ENCODE data around the gene STAU1. TPM values are rescaled to one million over a fixed set of nuclear protein-coding genes. Genes with fewer than 3 reads are reported as not detected.
A peak's percentile ranks its signal among the peaks of the same experiment; 100 is the strongest.
"Not testable (repeated sequence)": the region's sequence is repeated elsewhere in the genome, so short reads cannot be mapped to it uniquely, and the experiment has no call there.

STAU1 gene
- total RNA-seq, 1 donor from 2014 or later: 58.8 TPM

DNA sequence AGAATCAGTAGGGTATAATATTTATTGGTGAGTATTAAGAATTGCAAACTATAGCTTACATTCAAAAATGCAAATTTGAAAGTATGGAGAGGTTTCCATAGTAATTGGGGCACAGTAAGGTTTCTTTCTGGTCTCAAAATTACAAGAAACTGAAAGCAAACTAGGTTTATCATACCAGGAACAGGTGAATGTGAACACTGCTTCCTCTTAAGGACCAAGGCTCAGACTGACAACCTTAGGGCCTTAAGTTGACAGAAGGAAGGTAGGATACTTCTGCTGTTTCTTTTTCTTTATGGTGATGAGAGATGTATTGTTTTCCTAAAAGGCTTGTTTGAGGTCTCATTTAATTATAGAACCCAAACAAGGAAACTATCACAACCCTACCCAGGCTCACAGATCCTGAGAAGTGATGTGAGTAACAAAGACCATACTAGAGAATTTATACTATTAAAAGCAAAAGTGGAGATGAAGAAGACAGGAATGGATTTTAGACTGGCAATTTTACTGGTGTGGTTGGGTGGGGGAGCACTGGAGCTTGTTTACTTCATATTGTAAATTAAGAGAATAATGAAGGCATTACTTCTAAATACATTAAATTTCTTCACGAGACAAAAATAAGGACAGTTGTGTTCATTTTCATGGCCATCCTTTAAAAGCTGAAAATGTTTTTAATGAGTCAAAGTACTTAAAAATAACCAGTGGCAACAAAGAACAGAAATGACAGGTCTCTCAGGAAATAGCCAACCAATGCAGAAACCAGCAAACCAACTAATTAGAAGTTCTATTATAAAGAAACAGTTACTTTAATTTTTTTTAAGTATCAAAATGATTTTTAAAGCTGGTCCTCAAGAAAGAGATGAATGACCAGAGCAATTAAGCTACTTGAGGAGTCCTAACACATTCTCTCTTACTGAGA, 21.3 kb downstream of the STAU1 start:
- no peak for DNase-seq (ENCODE audit: low read depth, low spot score)

DNA sequence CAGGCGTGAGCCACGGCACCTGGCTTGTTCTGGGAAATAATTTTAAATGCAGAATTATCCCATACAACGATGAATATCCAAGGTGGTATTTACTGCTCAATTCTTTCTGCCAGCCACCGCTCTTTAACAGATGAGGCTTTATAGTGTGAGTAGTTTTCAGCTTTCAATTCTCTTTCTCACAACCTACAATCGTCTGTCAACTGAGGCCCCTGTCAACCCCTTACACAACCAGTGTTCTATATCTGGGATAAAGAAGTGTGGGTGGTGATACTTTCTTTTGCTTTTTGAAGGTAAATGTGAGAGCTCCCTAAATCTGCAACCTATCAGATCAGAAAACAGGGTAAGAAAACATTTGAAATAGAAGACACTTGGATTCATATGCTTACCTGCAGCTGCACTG, 22.5 kb downstream of the STAU1 start:
- DNase-seq (ENCODE audit: low read depth, low spot score): no peak

DNA sequence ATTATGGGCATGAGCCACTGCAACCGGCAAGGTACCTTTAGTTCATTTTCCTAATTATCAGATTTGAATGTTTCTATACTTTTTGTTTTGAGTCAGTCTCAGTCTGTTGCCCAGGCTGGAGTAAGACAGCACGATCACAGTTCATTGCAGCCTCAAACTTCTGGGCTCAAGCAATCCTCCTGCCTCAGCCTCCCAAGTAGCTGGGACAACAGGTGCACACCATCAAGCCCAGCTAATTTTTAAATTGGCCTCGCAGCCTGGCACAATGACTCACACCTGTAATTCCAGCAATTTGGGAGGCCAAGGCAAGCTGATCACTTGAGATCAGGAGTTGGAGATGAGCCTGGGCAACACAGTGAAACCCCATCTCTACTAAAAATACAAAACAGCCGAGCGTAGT, 24.4 kb downstream of the STAU1 start:
- DNase-seq (ENCODE audit: low read depth, low spot score): no peak

DNA sequence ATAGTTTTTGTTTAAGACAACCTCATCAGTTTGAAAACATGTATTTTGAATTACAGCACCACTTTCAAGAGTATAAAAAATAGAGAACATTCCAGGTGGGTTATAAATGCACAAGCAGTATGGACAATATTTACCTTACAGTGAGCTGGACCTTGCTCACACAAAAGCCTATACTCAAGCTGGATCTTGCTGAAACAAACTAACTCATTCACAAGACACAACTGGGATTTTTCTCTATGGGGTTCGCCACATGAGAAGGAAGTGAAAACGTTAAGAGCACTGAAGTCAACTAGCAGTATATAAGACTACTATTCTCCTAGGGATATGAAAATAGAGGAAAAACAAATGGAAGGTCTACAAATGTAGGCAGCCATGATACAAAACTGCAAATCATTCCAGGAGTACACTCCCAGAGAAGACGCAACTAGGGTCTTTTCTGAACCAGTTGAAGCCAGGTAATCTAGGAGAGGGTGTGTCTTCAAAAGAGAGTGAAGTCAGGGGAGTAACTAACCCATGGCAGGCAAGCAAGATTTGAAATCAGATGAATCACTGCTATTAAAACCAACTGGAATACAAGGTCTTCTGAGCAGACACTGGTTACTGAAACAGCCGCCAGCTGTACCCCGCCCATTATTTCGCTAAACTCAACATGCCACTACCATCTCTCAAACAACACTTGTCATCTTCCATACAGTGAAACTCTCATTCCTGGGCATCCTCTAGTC, 26.5 kb downstream of the STAU1 start:
- no peak for DNase-seq (ENCODE audit: low read depth, low spot score)

DNA sequence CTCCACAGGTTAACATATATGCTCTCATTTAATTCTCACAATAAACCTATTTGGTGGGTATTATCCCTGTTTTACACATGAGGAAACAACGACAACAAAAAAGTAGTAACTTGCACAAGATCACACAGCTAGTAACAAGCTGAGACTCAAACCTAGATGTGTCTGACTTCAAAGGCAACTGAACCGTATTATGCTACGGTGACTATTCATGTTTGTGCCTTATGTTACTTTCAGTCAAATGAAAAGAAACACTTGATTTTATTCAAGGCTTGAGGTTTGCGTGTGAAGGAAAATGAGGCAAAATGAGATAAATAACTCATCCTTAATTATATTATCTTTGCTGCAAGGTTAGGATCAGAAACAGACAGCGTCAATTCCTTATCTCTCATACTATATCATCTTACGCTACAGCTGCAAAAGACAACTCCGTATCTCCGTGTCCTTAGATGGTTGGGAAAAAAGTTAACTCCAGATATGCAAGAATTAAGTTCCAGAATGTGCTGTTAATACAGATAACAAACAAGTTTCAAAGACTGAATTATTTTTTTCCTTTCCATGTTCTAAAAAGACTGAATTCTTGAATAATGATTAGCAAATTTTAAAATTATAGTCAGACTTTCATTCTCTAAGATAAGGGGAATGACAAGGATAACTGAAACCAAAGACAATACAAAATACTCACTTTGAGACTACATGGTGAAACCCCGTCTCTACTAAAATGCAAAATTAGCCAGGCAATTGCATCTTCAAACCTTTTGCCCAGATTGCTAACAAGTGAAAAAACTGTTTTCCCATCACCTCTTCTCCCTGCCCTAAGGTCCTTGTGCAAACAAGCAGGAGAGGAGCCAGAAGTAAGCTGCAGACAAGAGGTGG, 27.8 kb downstream of the STAU1 start:
- no peak for DNase-seq (ENCODE audit: low read depth, low spot score)

DNA sequence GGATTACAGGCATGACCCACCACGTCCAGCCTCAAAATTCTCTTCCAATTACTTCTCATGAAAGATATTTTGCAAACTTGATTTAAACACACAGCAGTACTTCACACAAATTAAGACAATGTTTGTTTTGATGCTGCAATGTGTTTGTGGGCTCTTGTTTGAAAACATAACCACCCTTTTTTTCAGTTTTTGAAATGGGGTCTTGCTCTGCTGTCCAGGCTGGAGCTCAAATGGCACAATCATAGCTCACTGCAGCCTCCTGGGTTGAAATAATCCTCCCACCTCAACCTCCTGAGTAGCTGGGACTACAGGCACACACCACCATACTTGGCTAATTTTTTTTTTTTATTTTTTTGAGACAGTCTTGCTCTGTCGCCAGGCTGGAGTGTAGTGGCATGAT, 31.0 kb downstream of the STAU1 start:
- no peak for DNase-seq (ENCODE audit: low read depth, low spot score)

DNA sequence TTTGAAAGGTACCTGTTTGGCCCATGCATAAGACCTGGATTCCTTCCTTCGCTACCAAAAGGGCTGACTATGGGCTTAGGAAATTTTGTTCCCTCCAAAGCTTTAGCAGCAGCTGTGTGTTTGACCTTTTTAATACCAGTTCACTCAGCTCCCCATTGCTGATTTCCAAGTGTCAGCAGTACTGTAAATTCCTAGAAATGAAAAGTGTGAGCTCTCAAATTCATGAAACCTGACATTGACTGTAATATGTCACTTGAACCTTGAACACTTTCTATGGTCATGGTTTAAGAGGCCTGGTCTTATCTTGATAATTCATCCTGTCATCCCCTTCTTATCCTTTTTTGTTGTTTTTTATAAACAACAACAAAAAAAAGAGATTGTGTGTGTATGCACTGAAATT, 31.7 kb downstream of the STAU1 start:
- DNase-seq (ENCODE audit: low read depth, low spot score): no peak

DNA sequence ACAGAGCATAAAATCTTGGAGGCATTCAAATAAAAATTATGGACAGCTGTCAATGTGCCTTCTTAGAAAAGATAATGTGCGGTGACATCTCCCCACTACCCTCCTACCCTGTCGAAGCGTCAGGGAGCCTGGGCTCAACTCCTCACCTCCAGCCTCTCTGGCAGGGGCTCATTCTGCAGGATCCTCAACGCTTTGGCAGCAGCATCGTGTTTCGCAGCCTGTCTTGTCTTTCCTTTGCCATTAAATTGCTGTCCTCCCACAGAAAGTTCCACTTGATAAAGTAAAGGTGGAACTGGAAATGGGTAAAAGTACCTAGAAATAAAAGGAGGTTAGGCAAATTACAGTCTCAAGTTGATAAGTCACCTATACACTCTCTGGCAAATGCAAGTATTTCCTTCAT, 36.7 kb downstream of the STAU1 start:
- no peak for DNase-seq (ENCODE audit: low read depth, low spot score)

DNA sequence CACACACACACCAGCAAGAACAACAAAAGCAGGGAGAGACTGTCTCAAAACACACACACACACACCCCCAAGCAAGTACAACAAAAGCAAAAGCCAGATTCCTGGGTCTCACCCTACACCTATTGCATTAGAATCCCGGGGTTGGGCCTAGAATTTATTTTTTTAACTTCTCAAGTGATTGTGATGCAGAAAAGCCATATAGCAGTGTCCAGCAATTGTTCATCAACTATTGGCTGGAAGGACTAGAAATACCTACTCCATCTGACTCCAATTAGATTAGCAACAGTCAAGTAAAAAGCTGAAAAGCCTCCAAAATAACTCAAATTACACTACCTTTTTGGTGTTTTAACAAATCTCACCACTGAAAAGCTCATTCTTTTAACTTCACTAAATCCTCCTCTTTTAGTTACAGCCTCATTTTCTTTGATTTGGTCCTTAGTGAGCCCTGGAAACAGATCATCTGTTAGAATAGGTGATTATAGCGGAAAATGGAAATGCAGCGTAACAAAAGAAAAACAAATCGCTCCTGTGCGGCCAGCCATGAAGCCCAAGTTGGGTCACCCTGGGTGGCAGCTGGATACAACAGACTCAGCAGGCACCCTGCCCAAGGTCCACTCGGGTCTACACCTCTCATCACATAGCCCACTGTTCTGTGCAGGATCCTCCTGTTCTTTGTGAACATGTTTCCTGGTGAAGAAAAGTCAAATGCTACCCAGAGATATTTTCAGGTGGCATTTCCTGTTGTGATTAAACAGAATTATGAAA, 38.7 kb downstream of the STAU1 start:
- DNase-seq (ENCODE audit: low read depth, low spot score): no peak

DNA sequence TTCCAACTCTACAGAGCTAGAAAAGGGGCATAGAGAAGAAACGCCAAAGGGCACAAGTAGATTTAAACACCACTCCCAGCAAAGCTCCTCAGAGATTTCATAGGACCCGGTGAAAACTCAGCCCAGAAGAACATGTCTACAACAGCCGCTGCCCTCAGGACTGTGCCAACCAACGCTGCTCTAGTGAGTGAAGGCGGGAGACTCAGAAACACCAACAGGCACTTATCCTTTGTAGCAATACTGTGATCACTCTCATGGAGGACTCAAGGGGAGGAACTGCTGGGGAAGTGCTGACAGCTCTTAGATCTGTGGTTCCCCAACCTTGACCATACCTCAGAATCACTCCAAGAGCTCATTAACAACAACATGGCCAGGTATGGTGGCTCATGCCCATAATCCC, 39.5 kb downstream of the STAU1 start:
- no peak for DNase-seq (ENCODE audit: low read depth, low spot score)

DNA sequence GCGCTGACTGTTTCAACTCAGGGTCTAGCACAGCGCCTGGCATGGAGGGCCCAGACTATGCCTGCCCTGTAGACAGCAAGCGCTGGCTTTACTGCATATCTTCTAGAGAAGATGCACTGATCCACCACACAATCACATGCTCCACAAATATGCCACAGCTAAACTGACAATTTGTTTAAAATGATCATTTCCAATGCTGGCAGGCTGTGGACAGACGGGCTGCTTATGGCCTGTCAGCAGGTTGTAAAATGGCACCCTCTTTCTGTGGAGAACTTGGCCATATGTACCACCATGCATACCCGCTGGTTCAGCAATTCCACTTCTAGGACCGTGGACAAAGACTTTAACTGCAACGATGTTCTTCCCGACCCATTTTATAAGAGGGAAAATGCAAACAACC, 40.8 kb downstream of the STAU1 start:
- no peak for DNase-seq (ENCODE audit: low read depth, low spot score)

DNA sequence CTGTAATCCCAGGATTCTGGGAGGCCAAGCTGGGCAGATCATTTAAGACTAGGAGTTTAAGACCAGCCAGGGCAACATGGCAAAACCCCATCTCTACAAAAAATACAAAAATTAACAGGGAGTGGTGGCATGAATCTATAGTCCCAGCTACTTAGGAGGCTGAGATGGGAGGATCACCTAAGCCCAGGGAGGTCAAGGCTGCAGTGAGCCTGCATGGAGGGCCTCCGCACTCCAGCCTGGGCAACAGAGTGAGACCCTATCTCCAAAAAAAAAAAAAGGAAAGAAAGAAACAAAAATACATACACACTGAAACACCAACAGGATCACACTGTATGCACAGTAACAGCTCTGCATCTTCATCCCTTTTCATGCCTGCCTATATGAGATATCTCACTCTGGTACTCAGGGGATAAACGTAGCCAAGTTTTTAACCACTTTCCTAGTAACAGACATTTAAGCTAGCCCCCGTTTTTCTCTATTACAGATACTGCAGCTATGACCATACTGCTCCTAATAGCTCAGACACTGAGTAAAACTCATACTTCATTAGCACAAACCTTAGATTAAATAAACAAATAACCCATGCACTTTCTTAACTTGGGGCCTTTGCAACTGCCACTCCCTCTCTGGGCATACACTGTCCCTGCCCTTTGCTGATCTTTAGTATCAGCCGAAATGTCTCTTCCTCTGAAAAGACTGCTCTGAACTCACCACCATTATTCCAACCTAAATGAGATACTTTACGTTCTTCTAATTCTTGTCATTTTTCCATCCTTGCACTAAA, 41.5 kb downstream of the STAU1 start:
- no peak for DNase-seq (ENCODE audit: low read depth, low spot score)

DNA sequence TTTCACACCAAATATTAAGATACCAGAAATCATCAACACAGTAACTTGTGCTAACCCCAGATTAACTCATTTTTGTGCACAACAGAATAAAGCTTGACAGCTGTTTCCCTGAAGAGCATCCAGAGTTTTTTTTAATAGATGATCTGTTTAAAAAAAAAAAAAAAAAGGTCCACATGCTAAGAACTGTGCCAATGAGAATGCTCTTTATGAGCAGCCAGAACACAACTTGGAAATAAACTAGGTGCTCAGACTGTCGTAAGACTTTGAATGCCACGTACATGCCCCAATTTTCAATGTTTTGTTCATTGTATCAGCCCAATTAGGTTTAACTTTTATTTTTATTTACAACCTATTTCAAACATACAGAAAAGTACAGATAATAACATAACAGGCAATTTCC, 47.3 kb downstream of the STAU1 start:
- DNase-seq (ENCODE audit: low read depth, low spot score): no peak

DNA sequence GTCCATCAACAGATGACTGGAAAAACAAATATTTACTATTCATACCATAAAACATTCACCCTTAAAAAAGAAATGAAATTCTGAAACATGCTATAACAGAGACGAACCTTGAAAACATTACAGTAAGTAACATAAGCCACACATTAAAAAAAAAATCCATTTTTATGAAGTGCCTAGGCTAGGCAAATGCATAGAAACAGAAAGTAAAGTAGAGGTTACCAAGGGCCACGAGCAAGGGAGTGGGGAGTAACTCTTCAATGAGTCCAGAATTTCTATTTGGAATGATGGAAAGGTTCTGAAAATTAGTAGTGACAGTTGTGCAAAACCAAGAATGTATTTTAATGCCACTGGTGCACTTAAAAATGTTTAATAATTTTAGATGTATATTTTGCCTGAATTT, 47.7 kb downstream of the STAU1 start:
- DNase-seq (ENCODE audit: low read depth, low spot score): no peak

DNA sequence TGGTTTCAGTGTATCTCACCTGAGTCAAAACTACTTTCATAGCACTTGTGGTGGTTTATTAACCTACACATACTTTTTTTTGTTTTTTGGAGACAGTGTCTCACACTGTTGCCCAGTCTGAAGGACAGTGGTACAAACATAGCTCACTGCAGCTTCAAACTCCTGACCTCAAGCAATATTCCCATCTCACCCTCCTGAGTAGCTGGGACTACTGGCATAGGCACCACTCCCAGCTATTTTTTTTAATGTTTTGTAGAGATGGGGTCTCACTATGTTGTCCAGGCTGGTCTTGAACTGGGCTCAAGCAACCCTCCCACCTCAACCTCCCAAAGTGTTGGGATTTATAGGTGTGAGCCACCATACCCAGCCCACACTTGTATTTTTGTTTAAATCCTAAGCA, 49.7 kb downstream of the STAU1 start:
- DNase-seq (ENCODE audit: low read depth, low spot score): no peak

DNA sequence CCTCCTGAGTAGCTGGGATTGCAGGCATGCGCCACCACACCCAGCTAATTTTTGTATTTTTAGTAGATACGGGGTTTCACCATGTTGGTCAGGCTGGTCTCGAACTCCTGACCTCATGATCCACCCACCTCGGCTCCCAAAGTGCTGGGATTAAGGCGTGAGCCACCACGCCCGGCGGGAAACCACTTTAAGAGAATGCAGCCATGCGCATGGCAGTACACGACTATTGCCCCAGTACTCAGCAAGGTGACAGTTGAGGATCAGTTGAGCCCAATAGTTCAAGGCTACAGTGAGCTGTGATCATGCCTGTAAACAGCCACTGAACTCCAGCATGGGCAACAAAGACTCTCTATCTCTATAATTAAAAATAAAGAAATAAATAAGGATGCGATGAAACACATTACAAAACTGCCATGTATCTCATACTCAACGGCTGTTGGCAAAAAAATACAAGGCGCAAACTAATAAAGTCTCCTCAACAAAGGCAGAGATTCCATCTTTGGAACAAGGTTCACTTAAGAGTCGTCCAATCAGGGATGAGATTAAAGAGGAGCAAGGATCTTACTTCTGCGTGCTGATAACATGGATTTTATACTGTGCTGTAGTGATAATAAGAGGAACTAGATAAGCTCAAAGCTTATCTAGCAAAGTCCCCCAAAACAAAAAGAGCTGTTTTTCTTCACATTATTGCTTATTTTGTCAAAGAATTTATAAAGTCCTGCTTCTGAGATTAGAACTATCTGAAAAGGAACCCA, 51.1 kb downstream of the STAU1 start:
- DNase-seq (ENCODE audit: low read depth, low spot score): no peak

DNA sequence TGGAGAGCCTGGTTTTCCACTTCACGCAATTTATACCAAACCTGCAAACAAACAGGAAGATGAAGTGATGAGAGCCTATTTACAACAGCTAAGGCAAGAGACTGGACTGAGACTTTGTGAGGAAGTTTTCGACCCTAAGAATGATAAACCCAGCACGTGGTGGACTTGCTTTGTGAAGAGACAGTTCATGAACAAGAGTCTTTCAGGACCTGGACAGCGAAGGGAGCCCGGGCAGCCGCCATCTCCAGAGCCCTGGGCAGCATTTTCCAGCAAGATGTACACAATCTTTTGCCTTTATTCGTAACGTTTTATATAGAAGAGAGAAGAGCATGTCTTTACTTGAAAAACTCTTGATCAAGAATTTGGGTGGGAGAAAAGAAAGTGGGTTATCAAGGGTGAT, 53.3 kb downstream of the STAU1 start:
- DNase-seq (ENCODE audit: low read depth, low spot score): not testable (repeated sequence)

DNA sequence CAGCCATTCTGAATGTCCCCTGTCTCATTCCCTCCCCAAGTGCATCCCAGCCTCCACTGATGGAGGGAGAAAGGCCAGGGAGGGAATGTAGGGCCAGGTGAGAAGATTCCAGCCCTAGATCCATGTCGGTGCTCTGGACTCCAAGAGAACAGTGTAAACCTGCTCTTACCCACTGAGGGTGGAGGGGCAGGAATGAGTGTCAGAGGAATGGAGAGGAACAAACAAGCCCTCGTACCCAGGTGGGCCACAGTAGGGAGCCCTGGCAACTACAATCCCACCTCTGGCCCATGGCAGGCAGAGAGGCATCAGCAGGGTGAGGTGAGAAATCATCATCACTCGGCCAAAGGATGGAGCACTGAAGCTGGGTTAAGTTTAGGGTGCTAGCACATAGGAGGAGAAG, 54.6 kb downstream of the STAU1 start:
- DNase-seq (ENCODE audit: low read depth, low spot score): no peak

DNA sequence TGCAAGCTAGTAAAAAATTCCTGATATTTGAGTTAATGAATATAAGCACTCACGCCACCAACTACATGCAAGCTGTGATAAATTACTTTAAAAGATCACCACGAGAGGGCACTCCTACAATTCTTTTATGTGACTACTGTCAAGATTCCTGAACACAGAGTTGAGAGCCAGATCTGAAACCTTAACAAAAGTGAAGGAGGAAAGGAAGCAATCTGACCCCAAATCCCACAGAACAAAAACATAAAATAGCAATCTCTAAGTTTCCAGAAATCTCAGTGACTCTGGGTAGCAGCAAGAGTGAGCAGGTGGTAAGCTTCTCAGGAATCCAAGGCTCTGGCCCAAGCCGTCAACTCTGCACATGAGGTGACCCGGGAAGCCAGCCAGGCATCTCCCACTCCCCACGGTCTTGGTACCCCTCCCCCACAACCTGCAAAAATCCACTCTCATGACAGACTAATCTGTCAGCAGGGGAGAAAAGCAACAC, 55.1 kb downstream of the STAU1 start:
- peak; percentile 37 for DNase-seq (ENCODE audit: low read depth, low spot score)
